ENCODE results near the gene SH3BP1. TPM values are rescaled to one million over a fixed set of nuclear protein-coding genes. Genes with fewer than 3 reads are reported as not detected.
A peak's percentile ranks its signal among the peaks of the same experiment; 100 is the strongest.

Gene SH3BP1
- total and polyA plus RNA-seq, 2 experiments from 2014 or later = 9.5 to 46.7 TPM

- H3K4me1 Mint-ChIP-seq = peaks cover 4% of the 10 kb centered on the region; the same call in 2 of the 3 replicates
- peak within 1 kb of the TSS; percentile 81 for H2AFZ ChIP-seq
- H3K4me1 ChIP-seq (ENCODE audit: insufficient read depth) = no peaks in the 10 kb centered on the region
Observed at GRCh38 chr22:37686002-37686982, 46.8 kb downstream of the SH3BP1 start, which contains the start of gene NOL12. Gene NOL12 (plus strand): TSS chr22:37686343. CDS start chr22:37686393, 50 bp downstream.

More at GRCh38 chr22:37686002-37686982, 46.8 kb downstream of the SH3BP1 start, which contains the start of gene NOL12:
- Histone ChIP-seq H3K36me3 (ENCODE audit: insufficient read depth) (no peaks in the 10 kb centered on the region), H3K27ac (ENCODE audit: low read depth) (peak within 1 kb of the TSS; percentile 86), H3K4me3 (peak within 1 kb of the TSS; percentile 100), H3K27me3 (ENCODE audit: insufficient read depth) (no peaks in the 10 kb centered on the region), H4K20me1 (replicated peaks; ENCODE audit: insufficient read depth) (no peaks in the 10 kb centered on the region; the same call in 1 of the 2 replicates), H3K9me2 (ENCODE audit: insufficient read depth) (no peaks in the 10 kb centered on the region), H3K4me2 (peak within 1 kb of the TSS; percentile 100), H3K79me2 (replicated peaks; ENCODE audit: insufficient read depth) (peaks cover 11% of the 10 kb centered on the region), H3F3A (replicated peaks; ENCODE audit: low read depth) (peaks cover 8% of the 10 kb centered on the region; the same call in 1 of the 2 replicates)
- DNase-seq (ENCODE audit: low spot score) (peak; percentile 95), ATAC-seq (peak; percentile 87)
- Mint-ChIP-seq H3K4me3 (peak within 1 kb of the TSS; percentile 95), H3K27ac (peak within 1 kb of the TSS; percentile 88), H3K9me3 (no peaks in the 10 kb centered on the region; the same call in 2 of the 3 replicates), H3K36me3 (ENCODE audit: low read depth) (peaks cover 23% of the 10 kb centered on the region), H3K27me3 (ENCODE audit: insufficient read depth, low read depth, poor library complexity) (peaks cover 1% of the 10 kb centered on the region)
- TF ChIP-seq EZH2 (IDR thresholded peaks at IDR 0.05; ENCODE audit: low read depth, unreplicated experiment) (no peak), ETS1 (IDR thresholded peaks at IDR 0.05) (peak; percentile 62), STAT1 (IDR thresholded peaks at IDR 0.05; ENCODE audit: unreplicated experiment) (no peak), POLR2AphosphoS5 (IDR thresholded peaks at IDR 0.05; ENCODE audit: low read depth) (peak; percentile 47), CREB1 (CRISPR knock-in tag; IDR thresholded peaks at IDR 0.05; ENCODE audit: low read depth) (peak; percentile 81), REST (IDR thresholded peaks at IDR 0.05; ENCODE audit: unreplicated experiment) (no peak), ZNF331 (CRISPR knock-in tag; IDR thresholded peaks at IDR 0.05; ENCODE audit: low read depth) (no peak)

All from GM23338 (cell line).